Limb (tissue), 2 donors: ENCODE data around the gene JAKMIP1.
A peak's percentile ranks its signal among the peaks of the same experiment; 100 is the strongest.

ENCODE experiments used
- DNase-seq, 2 donors: peaks; one replicate each; pipeline ENCODE4 v3.0.0-alpha.2; 2016; ENCODE audit errors: extremely low spot score in 2 of 2

Gene JAKMIP1

GRCh38 chr4:6119507-6120020 is 80.8 kb downstream of the JAKMIP1 start:
- no peak for DNase-seq

DNA sequence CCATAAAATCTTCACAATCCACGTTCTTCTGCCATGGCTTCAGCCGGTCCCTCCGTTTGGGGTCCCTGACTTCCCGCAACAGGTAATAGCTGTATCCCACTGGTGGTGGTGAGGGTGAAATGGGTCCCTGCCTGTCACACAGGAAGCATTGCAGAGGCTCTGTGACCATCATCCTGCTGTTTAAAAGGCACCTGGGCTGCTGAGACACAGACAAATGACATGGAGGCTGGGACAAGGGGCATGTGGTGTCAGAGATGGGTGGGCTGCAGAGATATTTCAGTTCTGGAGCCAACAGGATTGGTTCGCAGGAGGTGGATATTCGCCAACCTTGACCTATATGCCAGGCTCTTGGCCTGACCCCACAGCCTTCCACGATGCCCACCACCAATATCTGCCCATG is 82.1 kb downstream of the JAKMIP1 start:
- DNase-seq, result no peak

- DNase-seq, result peak in 1 of 2 donors; percentile 46
Measured at GRCh38 chr4:6116696-6117285, 83.6 kb downstream of the JAKMIP1 start.

GRCh38 chr4:6115746-6116586 is 84.4 kb downstream of the JAKMIP1 start:
- DNase-seq, result no peak

DNA sequence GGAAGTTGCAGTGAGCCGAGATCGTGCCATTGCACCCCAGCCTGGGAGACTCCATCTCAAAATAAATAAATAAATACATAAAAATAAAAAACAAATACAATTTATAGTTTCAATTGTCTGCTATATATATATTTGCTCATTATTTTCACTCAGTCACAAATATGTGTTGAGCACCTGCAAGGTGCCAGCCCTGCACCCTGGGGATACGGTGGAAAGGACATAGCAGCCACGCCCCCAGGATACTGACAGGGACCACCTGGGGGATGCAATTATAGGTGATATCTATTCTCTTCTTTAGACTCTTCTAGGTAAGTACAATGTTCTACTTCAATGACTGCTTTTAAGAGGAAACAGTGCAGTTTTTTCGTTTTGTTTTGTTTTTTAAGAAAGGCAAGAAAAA is 85.0 kb downstream of the JAKMIP1 start:
- no peak for DNase-seq

GRCh38 chr4:6114601-6115000 is 85.7 kb downstream of the JAKMIP1 start:
- no peak for DNase-seq

GRCh38 chr4:6114181-6114580 is 86.2 kb downstream of the JAKMIP1 start:
- DNase-seq, result no peak

GRCh38 chr4:6113641-6114040 is 86.7 kb downstream of the JAKMIP1 start:
- no peak for DNase-seq

GRCh38 chr4:6112606-6113290 is 87.6 kb downstream of the JAKMIP1 start:
- DNase-seq, result no peak

DNA sequence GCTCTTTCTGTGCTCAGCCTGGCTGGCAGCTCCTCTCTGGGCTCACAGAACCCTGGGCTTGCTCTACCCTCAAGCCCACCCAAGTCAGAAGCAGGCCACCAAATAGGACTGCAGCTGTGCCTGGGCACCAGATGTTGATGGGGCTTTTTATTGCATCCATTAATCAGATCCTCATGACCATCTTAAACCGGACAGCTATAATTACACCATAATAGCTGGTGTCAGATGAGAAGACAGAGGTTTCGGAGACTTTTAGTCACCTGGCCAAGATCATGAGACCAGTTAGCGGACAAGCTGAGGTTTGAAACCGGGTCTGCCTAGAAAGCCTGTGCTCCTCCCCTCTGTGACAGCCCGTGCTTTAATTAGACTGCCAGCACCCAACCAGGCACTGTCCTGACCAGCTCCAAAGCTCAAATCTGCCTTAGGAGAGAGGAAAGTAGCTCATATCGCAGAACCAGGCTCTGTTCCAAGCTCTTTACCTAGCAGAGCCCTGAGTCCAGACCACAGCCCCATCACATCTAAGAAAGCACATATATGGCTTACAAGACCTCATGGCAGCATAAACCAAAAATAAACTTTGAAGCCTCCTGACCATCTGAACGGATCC is 88.9 kb downstream of the JAKMIP1 start:
- no peak for DNase-seq

DNA sequence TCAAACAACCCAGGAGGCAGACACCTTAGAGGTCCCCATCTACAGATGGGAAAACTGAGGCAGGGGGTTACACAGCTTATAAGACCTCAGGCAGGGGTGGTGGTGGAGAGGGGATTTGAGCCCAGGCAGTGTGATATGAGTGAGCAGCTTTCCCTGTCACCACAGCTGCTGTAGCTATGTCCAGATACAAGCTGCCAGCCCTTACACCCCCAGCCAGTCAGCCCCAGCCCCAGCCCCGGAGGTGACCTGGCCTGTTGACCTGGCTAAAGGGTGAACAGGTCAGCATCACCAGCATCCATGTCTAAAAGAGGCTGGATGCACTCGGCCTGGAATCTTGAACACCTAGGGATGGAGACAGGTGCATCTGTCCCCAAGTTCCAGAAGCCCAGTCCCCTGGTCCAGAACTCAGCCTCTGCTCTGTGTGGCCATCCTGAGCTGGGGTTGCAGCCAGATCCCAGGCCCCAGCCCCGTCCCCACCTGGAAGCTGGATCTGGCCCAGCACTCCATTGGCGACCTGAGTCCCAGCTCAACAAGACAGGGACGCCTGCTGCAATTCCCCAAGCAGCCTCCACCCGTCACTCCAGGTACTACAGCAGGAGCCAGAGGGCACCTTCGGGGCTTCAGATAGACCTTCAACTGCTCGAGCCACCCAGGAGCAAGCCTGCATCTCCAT is 89.5 kb downstream of the JAKMIP1 start:
- DNase-seq, result no peak

DNA sequence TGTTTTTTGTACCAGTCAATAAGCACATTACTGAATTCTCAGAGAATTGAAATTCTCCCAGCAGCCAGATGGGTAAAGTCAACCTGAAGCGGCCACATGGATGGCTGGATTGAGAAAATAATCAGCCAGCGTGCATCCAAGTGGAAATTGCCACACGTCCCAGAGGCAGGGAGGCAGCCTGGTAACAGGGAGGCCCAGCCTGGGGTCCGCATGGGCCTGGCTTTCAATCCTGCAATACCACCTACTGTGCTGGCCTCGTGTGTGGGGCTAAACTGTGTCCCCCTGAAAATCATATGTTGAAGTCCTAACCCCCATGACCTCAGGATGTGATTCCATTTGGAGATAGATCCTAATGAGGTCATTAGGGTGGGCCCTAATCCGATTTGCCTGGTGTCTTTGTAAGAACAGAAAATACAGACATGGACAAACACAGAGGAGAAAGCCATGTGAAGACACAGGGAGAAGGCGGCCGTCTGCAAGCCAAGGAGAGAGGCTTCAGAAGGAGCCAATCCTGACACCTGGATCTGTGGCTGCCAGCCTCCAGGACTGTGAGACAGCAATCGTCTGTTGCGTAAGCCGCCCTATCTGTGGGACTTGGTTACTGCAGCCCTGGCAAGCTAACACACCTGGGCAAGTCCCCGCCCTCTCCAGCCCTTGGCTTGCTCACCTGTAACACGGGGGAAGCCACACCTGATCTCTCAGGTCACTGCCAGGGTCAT is 90.3 kb downstream of the JAKMIP1 start:
- no peak for DNase-seq

GRCh38 chr4:6107886-6108285 is 92.5 kb downstream of the JAKMIP1 start:
- no peak for DNase-seq

- no peak for DNase-seq
Measured at GRCh38 chr4:6107114-6107791, 93.1 kb downstream of the JAKMIP1 start.

GRCh38 chr4:6106156-6106555 is 94.2 kb downstream of the JAKMIP1 start:
- no peak for DNase-seq

GRCh38 chr4:6105311-6105911 is 94.9 kb downstream of the JAKMIP1 start:
- DNase-seq, result no peak

GRCh38 chr4:6104541-6105130 is 95.7 kb downstream of the JAKMIP1 start:
- no peak for DNase-seq

DNA sequence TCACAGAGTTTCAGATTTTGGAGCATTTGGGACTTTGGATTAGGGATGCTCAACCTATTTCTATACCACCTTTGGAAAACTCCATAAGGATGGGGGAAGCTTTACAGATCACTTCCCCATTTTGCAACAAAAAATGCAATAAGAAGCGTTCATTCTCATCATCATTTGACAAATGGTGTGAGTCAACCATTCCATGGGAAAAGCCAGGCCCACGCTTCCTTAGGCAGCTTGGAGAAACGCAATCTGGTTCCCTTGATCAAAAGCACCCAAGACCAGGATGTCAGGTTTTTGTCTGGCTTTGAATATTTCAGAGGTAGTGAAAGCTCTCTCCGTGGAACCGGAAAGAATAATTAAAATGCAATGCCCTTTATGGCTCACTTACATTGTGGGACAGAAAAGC is 102.8 kb downstream of the JAKMIP1 start:
- no peak for DNase-seq

DNA sequence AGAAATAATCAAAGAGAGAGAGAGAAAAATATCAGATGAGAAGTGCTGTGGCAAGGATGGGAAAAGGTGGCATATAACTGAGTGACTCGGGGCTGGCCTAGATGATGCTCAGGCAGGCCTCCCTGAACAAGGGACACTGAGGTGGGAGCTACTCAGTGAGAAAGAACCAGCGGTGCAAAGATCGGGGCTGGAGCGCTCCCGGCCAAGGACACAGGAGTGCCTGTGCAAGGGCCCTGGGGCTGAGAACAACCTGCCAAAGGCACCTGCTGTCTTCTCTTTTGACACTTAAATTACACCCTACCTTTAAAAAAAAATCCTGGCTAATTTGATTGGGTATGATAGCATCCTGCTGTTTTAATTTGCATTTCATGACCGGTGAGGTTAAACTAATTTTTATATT is 104.5 kb downstream of the JAKMIP1 start:
- no peak for DNase-seq
